ENCODE results near the gene NT5M. TPM values are rescaled to one million over a fixed set of nuclear protein-coding genes. Genes with fewer than 3 reads are reported as not detected.

Gene NT5M
- total RNA-seq, 4 donors from 2014 or later, result 1.3 to 3.5 (median 2.3) TPM

- no peak for ATAC-seq (ENCODE audit: low FRiP score)
- DNase-seq (ENCODE audit: low spot score), result no peak
- no peak for TF ChIP-seq CTCF (IDR thresholded peaks at IDR 0.05)
These were observed 49.0 kb downstream of the NT5M start for GRCh38 chr17:17351901-17352781.

GRCh38 chr17:17352836-17353624 is 49.9 kb downstream of the NT5M start:
- DNase-seq (ENCODE audit: low spot score) (no peak), ATAC-seq (ENCODE audit: low FRiP score) (no peak)
- no peak for TF ChIP-seq CTCF (IDR thresholded peaks at IDR 0.05)

- DNase-seq (ENCODE audit: low spot score) (no peak), ATAC-seq (ENCODE audit: low FRiP score) (no peak)
These were observed 50.7 kb downstream of the NT5M start for GRCh38 chr17:17353625-17354484.

GRCh38 chr17:17354560-17355349 is 51.6 kb downstream of the NT5M start:
- DNase-seq (ENCODE audit: low spot score), result peak; percentile 43
- peak in 2 of 3 donors; percentile 69 to 80 for TF ChIP-seq CTCF (IDR thresholded peaks at IDR 0.05)
- ATAC-seq (ENCODE audit: low FRiP score), result no peak

More at GRCh38 chr17:17353625-17354484, 50.7 kb downstream of the NT5M start:
- no peak for TF ChIP-seq CTCF (IDR thresholded peaks at IDR 0.05)

GRCh38 chr17:17355426-17355825 is 52.3 kb downstream of the NT5M start:
- DNase-seq (ENCODE audit: low spot score), result no peak
- TF ChIP-seq CTCF (IDR thresholded peaks at IDR 0.05), result no peak
- ATAC-seq (ENCODE audit: low FRiP score), result no peak

Data from omental fat pad (tissue), 4 donors.